GM23338 (cell line): ENCODE data around the gene KCNMA1. TPM values are rescaled to one million over a fixed set of nuclear protein-coding genes. Genes with fewer than 3 reads are reported as not detected.

ENCODE experiments used
- ATAC-seq: fragments of 200-7000 bp; cut with Tn5 transposase; 3 replicates; pipeline ENCODE4 v1.9.1; 2020
- DNase-seq: peaks from one replicate; pipeline ENCODE4 v3.0.0-alpha.2; 2015; ENCODE audit warnings: low spot score
- H2AFZ ChIP-seq: fragments of 200-600 bp; sonication (generic); 2 replicates; pipeline ENCODE4 v1.8.0; 2016; ENCODE audit warnings: antibody characterized with exemption, mild to moderate bottlenecking, moderate library complexity
- H3F3A ChIP-seq: fragments of 200-600 bp; sonication (generic); replicated peaks from 2 replicates; pipeline ENCODE4 v1.8.0; 2017; ENCODE audit warnings: antibody characterized with exemption, mixed run types, low read depth
- H3K27ac ChIP-seq: fragments of 200-600 bp; sonication (generic); 2 replicates; pipeline ENCODE4 v1.6.1; 2016; ENCODE audit warnings: low read depth
- H3K27me3 ChIP-seq: fragments of 200-600 bp; sonication (generic); 2 replicates; pipeline ENCODE4 v1.8.0; 2016; ENCODE audit warnings: mild to moderate bottlenecking, mixed run types, moderate library complexity; ENCODE audit not compliant: insufficient read depth
- H3K36me3 ChIP-seq: fragments of 200-600 bp; sonication (generic); 2 replicates; pipeline ENCODE4 v1.8.0; 2016; ENCODE audit warnings: mild to moderate bottlenecking; ENCODE audit not compliant: insufficient read depth
- H3K4me1 ChIP-seq: fragments of 200-600 bp; sonication (generic); 2 replicates; pipeline ENCODE4 v1.8.0; 2016; ENCODE audit warnings: mild to moderate bottlenecking, moderate library complexity; ENCODE audit not compliant: insufficient read depth
- H3K4me2 ChIP-seq: fragments of 200-600 bp; sonication (generic); 2 replicates; pipeline ENCODE4 v1.7.1; 2017; ENCODE audit warnings: mixed run types
- H3K4me3 ChIP-seq: fragments of 200-600 bp; sonication (generic); 2 replicates; pipeline ENCODE4 v1.6.1; 2016; ENCODE audit warnings: mixed run types
- H3K79me2 ChIP-seq: fragments of 200-600 bp; sonication (generic); replicated peaks from 2 replicates; pipeline ENCODE4 v1.8.0; 2017; ENCODE audit warnings: mild to moderate bottlenecking; ENCODE audit not compliant: insufficient read depth
- H3K9me2 ChIP-seq: fragments of 200-600 bp; sonication (generic); 2 replicates; pipeline ENCODE4 v1.8.0; 2017; ENCODE audit not compliant: insufficient read depth
- H4K20me1 ChIP-seq: fragments of 200-600 bp; sonication (generic); replicated peaks from 2 replicates; pipeline ENCODE4 v1.8.0; 2017; ENCODE audit warnings: mild to moderate bottlenecking; ENCODE audit not compliant: insufficient read depth
- H3K27ac Mint-ChIP-seq: 2 replicates; pipeline ENCODE4 v1.8.0; 2020; ENCODE audit warnings: inconsistent platforms, mild to moderate bottlenecking, moderate library complexity, mixed read lengths
- H3K27me3 Mint-ChIP-seq: 3 replicates; pipeline ENCODE4 v1.8.0; 2022; ENCODE audit warnings: low read depth, mild to moderate bottlenecking, moderate library complexity, mixed read lengths, inconsistent platforms; ENCODE audit not compliant: insufficient read depth, poor library complexity
- H3K36me3 Mint-ChIP-seq: 3 replicates; pipeline ENCODE4 v1.8.0; 2021; ENCODE audit warnings: low read depth, mild to moderate bottlenecking, inconsistent platforms, moderate library complexity, mixed read lengths
- H3K4me1 Mint-ChIP-seq: 3 replicates; pipeline ENCODE4 v1.8.0; 2020; ENCODE audit warnings: mild to moderate bottlenecking, inconsistent platforms, mixed read lengths
- H3K4me3 Mint-ChIP-seq: 3 replicates; pipeline ENCODE4 v1.8.0; 2021; ENCODE audit warnings: moderate library complexity, mild to moderate bottlenecking, inconsistent platforms, mixed read lengths
- H3K9me3 Mint-ChIP-seq: 3 replicates; pipeline ENCODE4 v1.8.0; 2020; ENCODE audit warnings: moderate library complexity, mild to moderate bottlenecking, inconsistent platforms, mixed read lengths
- CREB1 ChIP-seq: fragments of 250-450 bp; sonication (Bioruptor Pico); IDR thresholded peaks from 2 replicates; pipeline ENCODE4 v1.5.0; 2020; ENCODE audit warnings: low read depth, mild to moderate bottlenecking, moderate library complexity
- EZH2 ChIP-seq: fragments of 200-600 bp; sonication (generic); IDR thresholded peaks from one replicate; pipeline ENCODE4 v1.8.0; 2017; ENCODE audit warnings: antibody characterized with exemption, mild to moderate bottlenecking, low read depth; ENCODE audit not compliant: unreplicated experiment
- EZH2phosphoT487 ChIP-seq: fragments of 200-600 bp; sonication (generic); IDR thresholded peaks from one replicate; pipeline ENCODE4 v1.8.1; 2018; ENCODE audit warnings: antibody characterized with exemption; ENCODE audit not compliant: unreplicated experiment
- JUNB ChIP-seq: IDR thresholded peaks from one replicate; pipeline ENCODE4 v1.6.1; 2016; ENCODE audit warnings: antibody characterized with exemption; ENCODE audit not compliant: unreplicated experiment
- NANOG ChIP-seq: IDR thresholded peaks from 2 replicates; pipeline ENCODE4 v1.6.1; 2016; ENCODE audit warnings: antibody characterized with exemption, borderline replicate concordance
- POLR2AphosphoS5 ChIP-seq: IDR thresholded peaks from 2 replicates; pipeline ENCODE4 v1.6.1; 2016; ENCODE audit warnings: antibody characterized with exemption, low read depth
- STAT1 ChIP-seq: IDR thresholded peaks from one replicate; pipeline ENCODE4 v1.6.1; 2016; ENCODE audit warnings: antibody characterized with exemption; ENCODE audit not compliant: unreplicated experiment
- ZNF114 ChIP-seq: fragments of 250-450 bp; sonication (Bioruptor Pico); IDR thresholded peaks from 2 replicates; pipeline ENCODE4 v1.5.0; 2020; ENCODE audit warnings: mild to moderate bottlenecking, moderate library complexity
- ZNF331 ChIP-seq: fragments of 250-450 bp; sonication (Bioruptor Pico); IDR thresholded peaks from 2 replicates; pipeline ENCODE4 v1.5.0; 2020; ENCODE audit warnings: low read depth, mild to moderate bottlenecking, moderate library complexity
- polyA plus RNA-seq: library from polyadenylated mRNA; unstranded; fragments of >200 nt; fragmentation: Nextera tagmentation; extraction: Ambion mirVana; gene quantifications from 2 replicates; pipeline ENCODE4 v1.2.1, GENCODE V29; 2016
- total RNA-seq: library from RNA; depleted of rRNA; stranded (reverse); fragments of >200 nt; shearing (Covaris generic); gene quantifications from 2 replicates; pipeline ENCODE4 v1.2.3, GENCODE V29; 2014
- TF ChIP-seq, protein P1 (sequence below), 2 experiments: fragments of 200-600 bp in 1 of 2; sonication (generic) in 1 of 2; conservative IDR thresholded peaks; 2 replicates each; pipeline versions ENCODE4 v1.5.1 to v1.6.1; 2016 to 2017; ENCODE audit warnings: antibody characterized with exemption in 2 of 2, low read depth in 2 of 2, mild to moderate bottlenecking in 2 of 2, moderate library complexity in 1 of 2
- TF ChIP-seq, protein P2 (sequence below): IDR thresholded peaks from 2 replicates; pipeline ENCODE4 v1.6.1; 2016; ENCODE audit warnings: antibody characterized with exemption
- TF ChIP-seq, protein P3 (sequence below): fragments of 250-450 bp; sonication (Bioruptor Pico); IDR thresholded peaks from 2 replicates; pipeline ENCODE4 v1.5.0; 2020; ENCODE audit warnings: mild to moderate bottlenecking, moderate library complexity
- TF ChIP-seq, protein P4 (sequence below): IDR thresholded peaks from one replicate; pipeline ENCODE4 v1.6.1; 2018; ENCODE audit warnings: antibody characterized with exemption; ENCODE audit not compliant: unreplicated experiment

The KCNMA1 gene
- total and polyA plus RNA-seq, 2 experiments from 2014 or later: 8.2 to 9.0 TPM

DNA sequence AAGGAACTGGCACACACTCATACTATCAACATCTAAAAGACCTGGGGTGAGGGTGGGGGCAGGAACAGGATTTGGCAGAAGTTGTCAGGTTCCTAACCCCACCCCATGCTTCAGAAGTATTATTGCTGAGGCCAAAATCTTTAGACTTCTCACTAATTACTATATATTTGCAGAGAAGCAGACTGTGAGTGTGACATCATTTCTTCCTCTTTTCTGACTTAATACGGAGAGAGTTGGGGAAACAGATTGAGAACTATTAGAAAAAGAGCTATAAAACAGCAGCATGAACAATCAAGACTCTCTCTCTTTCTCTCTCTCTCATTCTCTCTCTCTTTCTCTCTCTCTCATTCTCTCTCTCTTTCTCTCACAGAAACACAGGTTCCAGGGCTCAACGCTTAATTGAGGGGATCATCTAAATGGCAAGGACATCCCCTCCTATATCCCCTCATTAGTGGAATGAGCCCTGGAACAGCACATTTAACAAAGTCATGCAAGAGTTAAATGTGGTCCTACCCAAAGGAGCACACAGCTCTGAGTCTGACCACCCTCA, 94.8 kb downstream of the KCNMA1 start:
- no peaks in the 10 kb centered on the region for H4K20me1 ChIP-seq
- Mint-ChIP-seq H3K9me3 (no peaks in the 10 kb centered on the region), H3K4me3 (no peak overlapping the region), H3K27me3 (no peaks in the 10 kb centered on the region), H3K4me1 (peaks cover 4% of the 10 kb centered on the region; the same call in 2 of the 3 replicates), H3K27ac (no peak overlapping the region), H3K36me3 (no peaks in the 10 kb centered on the region)
- H3K4me2 ChIP-seq: no peak overlapping the region
- no peaks in the 10 kb centered on the region for H3F3A ChIP-seq
- H3K4me3 ChIP-seq: no peak overlapping the region
- DNase-seq: no peak
- no peaks in the 10 kb centered on the region for H3K4me1 ChIP-seq
- H3K36me3 ChIP-seq: no peaks in the 10 kb centered on the region
- no peak for TF ChIP-seq CREB1 (CRISPR knock-in tag)
- TF ChIP-seq JUNB: no peak
- TF ChIP-seq ZNF331: no peak
- TF ChIP-seq, protein P1, sequence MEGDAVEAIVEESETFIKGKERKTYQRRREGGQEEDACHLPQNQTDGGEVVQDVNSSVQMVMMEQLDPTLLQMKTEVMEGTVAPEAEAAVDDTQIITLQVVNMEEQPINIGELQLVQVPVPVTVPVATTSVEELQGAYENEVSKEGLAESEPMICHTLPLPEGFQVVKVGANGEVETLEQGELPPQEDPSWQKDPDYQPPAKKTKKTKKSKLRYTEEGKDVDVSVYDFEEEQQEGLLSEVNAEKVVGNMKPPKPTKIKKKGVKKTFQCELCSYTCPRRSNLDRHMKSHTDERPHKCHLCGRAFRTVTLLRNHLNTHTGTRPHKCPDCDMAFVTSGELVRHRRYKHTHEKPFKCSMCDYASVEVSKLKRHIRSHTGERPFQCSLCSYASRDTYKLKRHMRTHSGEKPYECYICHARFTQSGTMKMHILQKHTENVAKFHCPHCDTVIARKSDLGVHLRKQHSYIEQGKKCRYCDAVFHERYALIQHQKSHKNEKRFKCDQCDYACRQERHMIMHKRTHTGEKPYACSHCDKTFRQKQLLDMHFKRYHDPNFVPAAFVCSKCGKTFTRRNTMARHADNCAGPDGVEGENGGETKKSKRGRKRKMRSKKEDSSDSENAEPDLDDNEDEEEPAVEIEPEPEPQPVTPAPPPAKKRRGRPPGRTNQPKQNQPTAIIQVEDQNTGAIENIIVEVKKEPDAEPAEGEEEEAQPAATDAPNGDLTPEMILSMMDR (conservative IDR thresholded peaks at IDR 0.05; ENCODE audit: low read depth in 2 of 2): no peak
- TF ChIP-seq ZNF114 (CRISPR knock-in tag): no peak
- TF ChIP-seq STAT1: no peak
- TF ChIP-seq, protein P2, sequence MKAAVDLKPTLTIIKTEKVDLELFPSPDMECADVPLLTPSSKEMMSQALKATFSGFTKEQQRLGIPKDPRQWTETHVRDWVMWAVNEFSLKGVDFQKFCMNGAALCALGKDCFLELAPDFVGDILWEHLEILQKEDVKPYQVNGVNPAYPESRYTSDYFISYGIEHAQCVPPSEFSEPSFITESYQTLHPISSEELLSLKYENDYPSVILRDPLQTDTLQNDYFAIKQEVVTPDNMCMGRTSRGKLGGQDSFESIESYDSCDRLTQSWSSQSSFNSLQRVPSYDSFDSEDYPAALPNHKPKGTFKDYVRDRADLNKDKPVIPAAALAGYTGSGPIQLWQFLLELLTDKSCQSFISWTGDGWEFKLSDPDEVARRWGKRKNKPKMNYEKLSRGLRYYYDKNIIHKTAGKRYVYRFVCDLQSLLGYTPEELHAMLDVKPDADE: no peak
- no peak for TF ChIP-seq EZH2phosphoT487
- TF ChIP-seq POLR2AphosphoS5: no peak
- no peak for TF ChIP-seq EZH2
- TF ChIP-seq NANOG: no peak
- TF ChIP-seq, protein P3, sequence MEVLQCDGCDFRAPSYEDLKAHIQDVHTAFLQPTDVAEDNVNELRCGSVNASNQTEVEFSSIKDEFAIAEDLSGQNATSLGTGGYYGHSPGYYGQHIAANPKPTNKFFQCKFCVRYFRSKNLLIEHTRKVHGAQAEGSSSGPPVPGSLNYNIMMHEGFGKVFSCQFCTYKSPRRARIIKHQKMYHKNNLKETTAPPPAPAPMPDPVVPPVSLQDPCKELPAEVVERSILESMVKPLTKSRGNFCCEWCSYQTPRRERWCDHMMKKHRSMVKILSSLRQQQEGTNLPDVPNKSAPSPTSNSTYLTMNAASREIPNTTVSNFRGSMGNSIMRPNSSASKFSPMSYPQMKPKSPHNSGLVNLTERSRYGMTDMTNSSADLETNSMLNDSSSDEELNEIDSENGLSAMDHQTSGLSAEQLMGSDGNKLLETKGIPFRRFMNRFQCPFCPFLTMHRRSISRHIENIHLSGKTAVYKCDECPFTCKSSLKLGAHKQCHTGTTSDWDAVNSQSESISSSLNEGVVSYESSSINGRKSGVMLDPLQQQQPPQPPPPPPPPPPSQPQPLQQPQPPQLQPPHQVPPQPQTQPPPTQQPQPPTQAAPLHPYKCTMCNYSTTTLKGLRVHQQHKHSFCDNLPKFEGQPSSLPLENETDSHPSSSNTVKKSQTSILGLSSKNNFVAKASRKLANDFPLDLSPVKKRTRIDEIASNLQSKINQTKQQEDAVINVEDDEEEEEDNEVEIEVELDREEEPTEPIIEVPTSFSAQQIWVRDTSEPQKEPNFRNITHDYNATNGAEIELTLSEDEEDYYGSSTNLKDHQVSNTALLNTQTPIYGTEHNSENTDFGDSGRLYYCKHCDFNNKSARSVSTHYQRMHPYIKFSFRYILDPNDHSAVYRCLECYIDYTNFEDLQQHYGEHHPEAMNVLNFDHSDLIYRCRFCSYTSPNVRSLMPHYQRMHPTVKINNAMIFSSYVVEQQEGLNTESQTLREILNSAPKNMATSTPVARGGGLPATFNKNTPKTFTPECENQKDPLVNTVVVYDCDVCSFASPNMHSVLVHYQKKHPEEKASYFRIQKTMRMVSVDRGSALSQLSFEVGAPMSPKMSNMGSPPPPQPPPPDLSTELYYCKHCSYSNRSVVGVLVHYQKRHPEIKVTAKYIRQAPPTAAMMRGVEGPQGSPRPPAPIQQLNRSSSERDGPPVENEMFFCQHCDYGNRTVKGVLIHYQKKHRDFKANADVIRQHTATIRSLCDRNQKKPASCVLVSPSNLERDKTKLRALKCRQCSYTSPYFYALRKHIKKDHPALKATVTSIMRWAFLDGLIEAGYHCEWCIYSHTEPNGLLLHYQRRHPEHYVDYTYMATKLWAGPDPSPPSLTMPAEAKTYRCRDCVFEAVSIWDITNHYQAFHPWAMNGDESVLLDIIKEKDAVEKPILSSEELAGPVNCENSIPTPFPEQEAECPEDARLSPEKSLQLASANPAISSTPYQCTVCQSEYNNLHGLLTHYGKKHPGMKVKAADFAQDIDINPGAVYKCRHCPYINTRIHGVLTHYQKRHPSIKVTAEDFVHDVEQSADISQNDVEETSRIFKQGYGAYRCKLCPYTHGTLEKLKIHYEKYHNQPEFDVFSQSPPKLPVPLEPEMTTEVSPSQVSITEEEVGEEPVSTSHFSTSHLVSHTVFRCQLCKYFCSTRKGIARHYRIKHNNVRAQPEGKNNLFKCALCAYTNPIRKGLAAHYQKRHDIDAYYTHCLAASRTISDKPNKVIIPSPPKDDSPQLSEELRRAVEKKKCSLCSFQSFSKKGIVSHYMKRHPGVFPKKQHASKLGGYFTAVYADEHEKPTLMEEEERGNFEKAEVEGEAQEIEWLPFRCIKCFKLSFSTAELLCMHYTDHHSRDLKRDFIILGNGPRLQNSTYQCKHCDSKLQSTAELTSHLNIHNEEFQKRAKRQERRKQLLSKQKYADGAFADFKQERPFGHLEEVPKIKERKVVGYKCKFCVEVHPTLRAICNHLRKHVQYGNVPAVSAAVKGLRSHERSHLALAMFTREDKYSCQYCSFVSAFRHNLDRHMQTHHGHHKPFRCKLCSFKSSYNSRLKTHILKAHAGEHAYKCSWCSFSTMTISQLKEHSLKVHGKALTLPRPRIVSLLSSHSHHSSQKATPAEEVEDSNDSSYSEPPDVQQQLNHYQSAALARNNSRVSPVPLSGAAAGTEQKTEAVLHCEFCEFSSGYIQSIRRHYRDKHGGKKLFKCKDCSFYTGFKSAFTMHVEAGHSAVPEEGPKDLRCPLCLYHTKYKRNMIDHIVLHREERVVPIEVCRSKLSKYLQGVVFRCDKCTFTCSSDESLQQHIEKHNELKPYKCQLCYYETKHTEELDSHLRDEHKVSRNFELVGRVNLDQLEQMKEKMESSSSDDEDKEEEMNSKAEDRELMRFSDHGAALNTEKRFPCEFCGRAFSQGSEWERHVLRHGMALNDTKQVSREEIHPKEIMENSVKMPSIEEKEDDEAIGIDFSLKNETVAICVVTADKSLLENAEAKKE (CRISPR knock-in tag): no peak
- TF ChIP-seq, protein P4, sequence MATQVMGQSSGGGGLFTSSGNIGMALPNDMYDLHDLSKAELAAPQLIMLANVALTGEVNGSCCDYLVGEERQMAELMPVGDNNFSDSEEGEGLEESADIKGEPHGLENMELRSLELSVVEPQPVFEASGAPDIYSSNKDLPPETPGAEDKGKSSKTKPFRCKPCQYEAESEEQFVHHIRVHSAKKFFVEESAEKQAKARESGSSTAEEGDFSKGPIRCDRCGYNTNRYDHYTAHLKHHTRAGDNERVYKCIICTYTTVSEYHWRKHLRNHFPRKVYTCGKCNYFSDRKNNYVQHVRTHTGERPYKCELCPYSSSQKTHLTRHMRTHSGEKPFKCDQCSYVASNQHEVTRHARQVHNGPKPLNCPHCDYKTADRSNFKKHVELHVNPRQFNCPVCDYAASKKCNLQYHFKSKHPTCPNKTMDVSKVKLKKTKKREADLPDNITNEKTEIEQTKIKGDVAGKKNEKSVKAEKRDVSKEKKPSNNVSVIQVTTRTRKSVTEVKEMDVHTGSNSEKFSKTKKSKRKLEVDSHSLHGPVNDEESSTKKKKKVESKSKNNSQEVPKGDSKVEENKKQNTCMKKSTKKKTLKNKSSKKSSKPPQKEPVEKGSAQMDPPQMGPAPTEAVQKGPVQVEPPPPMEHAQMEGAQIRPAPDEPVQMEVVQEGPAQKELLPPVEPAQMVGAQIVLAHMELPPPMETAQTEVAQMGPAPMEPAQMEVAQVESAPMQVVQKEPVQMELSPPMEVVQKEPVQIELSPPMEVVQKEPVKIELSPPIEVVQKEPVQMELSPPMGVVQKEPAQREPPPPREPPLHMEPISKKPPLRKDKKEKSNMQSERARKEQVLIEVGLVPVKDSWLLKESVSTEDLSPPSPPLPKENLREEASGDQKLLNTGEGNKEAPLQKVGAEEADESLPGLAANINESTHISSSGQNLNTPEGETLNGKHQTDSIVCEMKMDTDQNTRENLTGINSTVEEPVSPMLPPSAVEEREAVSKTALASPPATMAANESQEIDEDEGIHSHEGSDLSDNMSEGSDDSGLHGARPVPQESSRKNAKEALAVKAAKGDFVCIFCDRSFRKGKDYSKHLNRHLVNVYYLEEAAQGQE: no peak
- H3K79me2 ChIP-seq: no peaks in the 10 kb centered on the region
- no peak overlapping the region for H2AFZ ChIP-seq
- H3K27me3 ChIP-seq: no peaks in the 10 kb centered on the region
- no peak for ATAC-seq
- H3K9me2 ChIP-seq: peaks cover 2% of the 10 kb centered on the region; the same call in 1 of the 2 replicates
- no peak overlapping the region for H3K27ac ChIP-seq
